Memory B cell (primary cell): ENCODE results near the gene CALN1.

Source experiments
- ATAC-seq: fragments of 150-1000 bp; cut with Tn5 transposase; 2 replicates; pipeline ENCODE4 v1.10.0; 2021; ENCODE audit warnings: low read depth, mild to moderate bottlenecking, moderate library complexity
- DNase-seq, 2 donors: peaks; one replicate each; pipeline ENCODE4 v3.0.0; 2022; ENCODE audit warnings: low spot score in 2 of 2
- H3K27ac Mint-ChIP-seq: one replicate; pipeline ENCODE4 v1.8.0; 2022; ENCODE audit warnings: mild to moderate bottlenecking, moderate library complexity, mixed read lengths
- H3K27me3 Mint-ChIP-seq: one replicate; pipeline ENCODE4 v1.8.0; 2022; ENCODE audit warnings: mixed read lengths
- H3K36me3 Mint-ChIP-seq: one replicate; pipeline ENCODE4 v1.8.0; 2022; ENCODE audit warnings: mild to moderate bottlenecking, mixed read lengths
- H3K4me1 Mint-ChIP-seq: one replicate; pipeline ENCODE4 v1.8.0; 2022; ENCODE audit warnings: mixed read lengths
- H3K4me3 Mint-ChIP-seq: one replicate; pipeline ENCODE4 v1.8.0; 2022; ENCODE audit warnings: mild to moderate bottlenecking, moderate library complexity, mixed read lengths
- H3K9me3 Mint-ChIP-seq: one replicate; pipeline ENCODE4 v1.8.0; 2022; ENCODE audit warnings: mixed read lengths

Gene CALN1

DNA sequence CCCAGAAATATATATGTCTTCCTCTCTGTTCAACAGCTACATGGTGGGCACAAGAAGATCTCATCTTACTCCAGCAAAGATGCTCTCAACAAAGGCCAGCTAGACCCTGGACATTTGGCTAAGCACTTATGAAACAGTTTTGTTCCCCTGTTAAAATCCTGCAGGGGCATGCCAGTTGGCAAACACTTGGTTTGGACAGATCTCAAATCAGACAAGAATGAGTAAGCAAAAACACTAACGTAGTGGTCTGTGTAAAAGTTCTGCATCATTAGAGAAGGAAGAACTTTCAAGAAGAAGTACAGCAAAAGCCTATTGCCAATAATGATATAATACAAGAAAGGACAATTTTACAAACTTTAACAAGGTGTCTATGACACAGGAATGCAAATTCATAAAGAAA, 125.6 kb downstream of the CALN1 start:
- no peaks in the 10 kb centered on the region for H3K27me3 Mint-ChIP-seq
- DNase-seq = no peak
- no peak for ATAC-seq
- H3K9me3 Mint-ChIP-seq = peaks cover 9% of the 10 kb centered on the region
- no peak overlapping the region for H3K4me3 Mint-ChIP-seq
- no peaks in the 10 kb centered on the region for H3K4me1 Mint-ChIP-seq
- H3K27ac Mint-ChIP-seq = no peak overlapping the region
- H3K36me3 Mint-ChIP-seq = peaks cover 1% of the 10 kb centered on the region

DNA sequence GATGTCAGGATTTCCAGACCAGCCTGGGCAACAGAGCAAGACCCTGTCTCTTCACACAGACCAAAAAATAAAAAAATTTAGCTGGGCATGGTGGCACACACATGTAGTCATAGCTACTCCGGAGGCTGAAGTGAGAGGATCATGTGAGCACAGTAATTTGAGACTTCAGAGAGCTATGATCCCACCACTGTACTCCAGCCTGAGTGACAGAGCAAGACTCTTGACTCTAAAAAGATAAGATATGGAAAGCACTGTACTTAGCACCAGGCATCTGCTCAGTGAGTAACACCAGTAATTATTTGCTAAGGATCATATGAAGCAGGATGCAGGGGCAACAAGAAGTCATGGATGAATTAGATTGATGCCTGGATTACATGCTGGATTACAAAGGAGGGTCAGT, 128.8 kb downstream of the CALN1 start:
- Mint-ChIP-seq H3K27me3 (no peaks in the 10 kb centered on the region), H3K9me3 (peaks cover 9% of the 10 kb centered on the region)
- no peak for ATAC-seq

DNA sequence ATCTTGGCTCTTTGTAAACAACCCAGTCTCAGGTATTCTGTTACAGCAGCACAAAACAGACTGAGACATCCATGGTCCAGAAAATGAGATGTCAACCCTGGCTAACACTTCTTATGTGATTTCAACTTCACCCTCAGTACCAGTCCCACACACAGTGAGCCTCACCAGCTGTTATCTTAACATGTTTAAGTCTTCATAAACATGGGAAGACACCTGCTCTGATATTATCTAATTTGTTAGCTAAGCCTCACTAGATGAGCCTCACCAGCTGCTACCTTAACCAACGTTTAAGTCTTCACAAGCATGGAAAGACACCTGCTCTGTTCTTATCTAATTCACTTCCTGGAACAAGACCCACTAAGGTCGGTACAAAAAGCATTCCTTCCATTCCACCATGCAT, 130.8 kb downstream of the CALN1 start:
- no peaks in the 10 kb centered on the region for H3K4me1 Mint-ChIP-seq
- ATAC-seq (no peak), DNase-seq (no peak)
- no peak overlapping the region for H3K4me3 Mint-ChIP-seq
- H3K36me3 Mint-ChIP-seq = peaks cover 1% of the 10 kb centered on the region
- peaks cover 14% of the 10 kb centered on the region for H3K9me3 Mint-ChIP-seq
- H3K27ac Mint-ChIP-seq = no peak overlapping the region
- no peaks in the 10 kb centered on the region for H3K27me3 Mint-ChIP-seq

More for the DNA sequence above, 128.8 kb downstream of the CALN1 start:
- Mint-ChIP-seq H3K4me1 (no peaks in the 10 kb centered on the region), H3K36me3 (peaks cover 1% of the 10 kb centered on the region), H3K4me3 (no peak overlapping the region), H3K27ac (no peak overlapping the region)
- DNase-seq = no peak

GRCh38 chr7:72279203-72279602, 132.9 kb downstream of the CALN1 start:
- peaks cover 1% of the 10 kb centered on the region for H3K36me3 Mint-ChIP-seq
- ATAC-seq (no peak), DNase-seq (no peak)
- peaks cover 16% of the 10 kb centered on the region for H3K9me3 Mint-ChIP-seq
- H3K27me3 Mint-ChIP-seq = no peaks in the 10 kb centered on the region
- no peak overlapping the region for H3K4me3 Mint-ChIP-seq
- no peaks in the 10 kb centered on the region for H3K4me1 Mint-ChIP-seq
- H3K27ac Mint-ChIP-seq = no peak overlapping the region

GRCh38 chr7:72278550-72278949, 133.6 kb downstream of the CALN1 start:
- H3K9me3 Mint-ChIP-seq = peaks cover 16% of the 10 kb centered on the region
- H3K4me1 Mint-ChIP-seq = no peaks in the 10 kb centered on the region
- no peak overlapping the region for H3K27ac Mint-ChIP-seq
- H3K4me3 Mint-ChIP-seq = no peak overlapping the region
- DNase-seq (no peak), ATAC-seq (no peak)
- peaks cover 1% of the 10 kb centered on the region for H3K36me3 Mint-ChIP-seq
- H3K27me3 Mint-ChIP-seq = no peaks in the 10 kb centered on the region

- H3K36me3 Mint-ChIP-seq = no peaks in the 10 kb centered on the region
- ATAC-seq (no peak), DNase-seq (no peak)
- no peak overlapping the region for H3K27ac Mint-ChIP-seq
- H3K4me3 Mint-ChIP-seq = no peak overlapping the region
- H3K27me3 Mint-ChIP-seq = no peaks in the 10 kb centered on the region
- peaks cover 16% of the 10 kb centered on the region for H3K9me3 Mint-ChIP-seq
- H3K4me1 Mint-ChIP-seq = no peaks in the 10 kb centered on the region
Measured at GRCh38 chr7:72275382-72276070, 136.6 kb downstream of the CALN1 start.

- DNase-seq (no peak), ATAC-seq (no peak)
- Mint-ChIP-seq H3K4me1 (no peaks in the 10 kb centered on the region), H3K36me3 (no peaks in the 10 kb centered on the region), H3K27ac (no peak overlapping the region), H3K9me3 (peaks cover 20% of the 10 kb centered on the region), H3K27me3 (no peaks in the 10 kb centered on the region), H3K4me3 (no peak overlapping the region)
Measured at GRCh38 chr7:72272479-72272878, 139.7 kb downstream of the CALN1 start.

- ATAC-seq (no peak), DNase-seq (no peak)
- H3K4me1 Mint-ChIP-seq = no peaks in the 10 kb centered on the region
- no peak overlapping the region for H3K27ac Mint-ChIP-seq
- H3K4me3 Mint-ChIP-seq = no peak overlapping the region
- H3K27me3 Mint-ChIP-seq = no peaks in the 10 kb centered on the region
- no peaks in the 10 kb centered on the region for H3K36me3 Mint-ChIP-seq
- peaks cover 14% of the 10 kb centered on the region for H3K9me3 Mint-ChIP-seq
Measured at GRCh38 chr7:72268796-72269195, 143.3 kb downstream of the CALN1 start.

DNA sequence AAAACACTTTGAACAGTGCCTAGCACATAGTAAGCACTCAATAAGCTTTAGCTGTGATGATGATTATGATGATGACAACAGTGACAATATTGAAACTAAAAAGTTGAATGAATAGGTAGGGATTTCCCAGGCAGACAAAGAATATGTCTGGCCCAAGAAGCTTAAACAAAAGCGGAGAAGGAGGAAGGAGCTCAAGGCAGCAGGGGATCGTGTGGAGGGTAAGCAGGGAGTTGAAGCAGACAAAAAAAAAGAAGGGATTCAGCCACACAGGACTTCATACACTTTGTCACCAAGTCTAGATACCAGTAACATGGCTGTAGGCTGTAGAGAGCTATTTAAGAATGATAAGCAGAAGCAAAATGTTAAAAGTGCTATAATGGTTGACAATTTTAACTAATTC, 144.0 kb downstream of the CALN1 start:
- Mint-ChIP-seq H3K4me1 (no peaks in the 10 kb centered on the region), H3K4me3 (no peak overlapping the region), H3K9me3 (peaks cover 14% of the 10 kb centered on the region), H3K36me3 (no peaks in the 10 kb centered on the region), H3K27ac (no peak overlapping the region), H3K27me3 (peaks cover 1% of the 10 kb centered on the region)
- DNase-seq (no peak), ATAC-seq (no peak)

DNA sequence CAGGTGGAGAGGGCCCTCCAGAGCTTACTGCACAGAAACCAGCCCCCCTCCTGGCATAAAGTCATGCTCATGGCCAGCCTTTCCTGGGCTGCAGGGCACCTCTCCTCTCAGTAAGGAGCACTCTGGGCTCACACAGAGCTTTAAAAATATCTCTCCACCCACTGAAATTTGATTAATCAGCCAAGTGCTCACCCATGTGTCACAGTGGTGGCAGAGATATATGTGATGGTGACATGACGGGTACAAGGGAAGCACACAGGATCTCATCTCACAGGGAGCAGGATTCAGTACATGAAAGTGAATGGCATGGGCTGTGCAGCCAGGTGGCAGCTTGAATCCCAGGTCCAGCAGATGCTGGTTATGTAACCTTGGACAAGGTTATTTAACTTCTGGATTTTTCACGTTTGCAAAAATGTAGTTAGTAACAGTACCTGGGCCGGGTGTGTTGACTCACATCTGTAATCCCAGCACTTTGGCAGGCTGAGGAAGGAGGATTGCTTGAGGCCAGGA, 144.8 kb downstream of the CALN1 start:
- H3K27me3 Mint-ChIP-seq = peaks cover 1% of the 10 kb centered on the region
- H3K4me1 Mint-ChIP-seq = no peaks in the 10 kb centered on the region
- ATAC-seq = no peak
- no peak overlapping the region for H3K27ac Mint-ChIP-seq
- no peaks in the 10 kb centered on the region for H3K36me3 Mint-ChIP-seq
- no peak overlapping the region for H3K4me3 Mint-ChIP-seq
- no peak for DNase-seq
- H3K9me3 Mint-ChIP-seq = peaks cover 15% of the 10 kb centered on the region

DNA sequence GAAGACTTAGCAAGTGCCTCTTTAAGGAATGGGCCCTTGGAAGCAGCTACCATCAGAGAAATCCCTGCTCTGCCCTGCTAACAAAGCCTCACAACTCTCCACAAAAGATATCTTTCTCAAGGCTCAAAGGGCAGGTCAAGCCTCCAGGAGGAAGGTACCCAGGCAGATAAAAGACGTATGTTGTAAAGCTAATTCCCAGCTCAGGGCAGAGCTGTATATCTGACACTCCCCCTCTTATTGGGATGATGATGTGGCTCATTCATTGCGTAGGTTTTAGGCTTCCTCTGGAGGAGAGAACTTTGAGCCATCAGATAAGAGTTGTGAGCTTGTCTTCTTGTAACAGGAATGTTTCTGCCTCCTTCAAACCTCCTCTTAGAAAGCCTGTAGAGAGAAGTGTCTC, 145.4 kb downstream of the CALN1 start:
- ATAC-seq = no peak
- Mint-ChIP-seq H3K9me3 (peaks cover 16% of the 10 kb centered on the region), H3K27me3 (peaks cover 1% of the 10 kb centered on the region), H3K4me3 (no peak overlapping the region), H3K36me3 (no peaks in the 10 kb centered on the region), H3K27ac (no peak overlapping the region), H3K4me1 (no peaks in the 10 kb centered on the region)
- DNase-seq = no peak

DNA sequence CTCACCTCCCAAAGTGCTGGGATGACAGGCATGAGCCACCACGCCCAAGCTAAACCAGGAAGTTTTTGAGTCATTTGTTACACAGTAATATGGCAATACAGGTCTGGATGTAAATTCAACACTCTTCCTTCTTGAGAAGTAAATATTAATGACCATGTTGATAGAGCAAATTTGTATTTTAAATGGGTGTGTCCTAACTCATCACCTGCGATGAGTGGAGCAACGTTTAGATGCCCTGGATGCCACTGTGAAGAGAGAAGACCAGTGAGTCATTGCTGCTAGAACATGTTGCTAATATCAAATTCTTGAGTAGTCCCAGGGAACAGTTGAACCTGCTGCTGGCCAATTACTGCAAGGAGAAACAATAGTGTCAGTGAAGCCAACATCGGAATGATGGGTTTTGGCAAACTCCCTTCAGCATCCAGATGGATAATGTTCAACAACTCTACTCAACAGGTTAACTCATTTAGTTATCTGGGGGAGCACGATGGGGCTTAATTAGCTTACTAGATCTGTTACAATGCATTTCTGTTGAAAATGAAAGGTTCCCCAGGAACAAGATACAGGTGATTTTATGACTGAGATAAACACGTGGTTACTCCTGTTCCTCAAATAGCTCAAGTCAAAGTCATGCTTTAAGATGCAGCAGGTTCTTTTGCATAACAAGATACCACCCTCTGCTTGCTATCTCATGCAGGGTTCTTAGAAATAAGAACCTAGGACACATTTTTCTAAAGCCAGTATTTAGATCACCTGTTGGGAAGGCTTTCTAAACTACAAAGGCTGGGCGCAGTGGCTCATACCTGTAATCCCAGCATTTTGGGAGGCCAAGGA, 146.8 kb downstream of the CALN1 start:
- no peak for ATAC-seq
- H3K27me3 Mint-ChIP-seq = peaks cover 1% of the 10 kb centered on the region

DNA sequence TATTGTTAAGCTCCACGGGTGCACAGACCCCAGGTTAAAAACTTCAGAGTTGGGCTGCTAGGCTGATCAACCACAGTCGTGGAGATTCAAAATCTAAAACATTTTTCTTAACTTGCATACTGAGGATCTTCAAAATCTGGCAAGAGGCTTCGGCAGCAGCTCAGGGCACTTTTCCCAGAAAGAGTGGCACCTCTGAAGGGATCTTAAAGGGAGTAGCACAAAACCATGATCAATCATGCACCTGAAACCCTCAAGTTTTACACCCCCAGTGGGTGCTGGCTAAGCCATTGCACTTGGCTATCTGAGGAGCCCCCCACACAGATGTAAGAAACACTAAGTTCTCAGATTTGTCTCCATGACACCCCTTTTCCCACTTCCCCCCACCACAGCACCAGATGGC, 151.7 kb downstream of the CALN1 start:
- ATAC-seq (no peak), DNase-seq (no peak)
- Mint-ChIP-seq H3K4me1 (no peaks in the 10 kb centered on the region), H3K9me3 (peaks cover 5% of the 10 kb centered on the region), H3K27ac (no peak overlapping the region), H3K27me3 (peaks cover 1% of the 10 kb centered on the region), H3K4me3 (no peak overlapping the region), H3K36me3 (no peaks in the 10 kb centered on the region)

More for the DNA sequence above, 146.8 kb downstream of the CALN1 start:
- DNase-seq = no peak
- peaks cover 13% of the 10 kb centered on the region for H3K9me3 Mint-ChIP-seq
- H3K4me3 Mint-ChIP-seq = no peak overlapping the region
- no peaks in the 10 kb centered on the region for H3K36me3 Mint-ChIP-seq
- H3K4me1 Mint-ChIP-seq = no peaks in the 10 kb centered on the region
- H3K27ac Mint-ChIP-seq = no peak overlapping the region

DNA sequence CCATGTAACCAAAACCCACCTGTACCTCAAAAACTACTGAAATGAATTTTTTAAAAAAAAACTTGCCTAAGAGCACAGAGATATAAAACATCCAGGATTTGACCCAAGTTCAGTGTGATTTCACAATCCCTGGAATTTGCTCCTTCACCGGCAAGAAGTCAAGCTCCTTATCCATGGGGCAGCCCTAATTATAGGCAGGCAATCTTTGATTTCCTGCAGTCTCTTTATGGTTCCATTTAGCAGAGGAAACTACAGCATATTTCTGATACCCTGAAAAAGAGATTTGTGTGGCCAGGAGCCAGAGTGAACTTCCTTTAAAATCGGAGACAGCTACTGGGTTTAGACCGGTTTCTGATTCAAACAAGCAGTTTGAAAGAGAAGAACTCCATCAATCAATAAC, 154.1 kb downstream of the CALN1 start:
- Mint-ChIP-seq H3K9me3 (peaks cover 3% of the 10 kb centered on the region), H3K4me3 (no peak overlapping the region), H3K27ac (no peak overlapping the region), H3K36me3 (no peaks in the 10 kb centered on the region), H3K27me3 (no peaks in the 10 kb centered on the region), H3K4me1 (no peaks in the 10 kb centered on the region)
- ATAC-seq (no peak), DNase-seq (no peak)
